Caco-2 (cell line): ENCODE measurements around the gene KDM4B. TPM values are rescaled to one million over a fixed set of nuclear protein-coding genes. Genes with fewer than 3 reads are reported as not detected.

Experiments used
- BruUV-seq: library from RNA; stranded (reverse); fragments of 400-500 nt; replicated peaks from 2 replicates; lab custom pipeline; 2021; lab: Mats Ljungman, UMichigan
- CTCF ChIA-PET: fragments of 300-600 bp; sonication (Branson Sonifier 250); formaldehyde crosslinking; loops from one replicate; lab custom pipeline; 2022; ENCODE audit warnings: antibody characterized with exemption; lab: Charles Lee
- POLR2A ChIA-PET: fragments of 300-600 bp; sonication (Branson Sonifier 250); formaldehyde crosslinking; loops from one replicate; lab custom pipeline; 2022; ENCODE audit warnings: antibody characterized with exemption; lab: Charles Lee
- DNase-seq, 2 experiments: peaks; one replicate each; pipeline versions ENCODE4 v3.0.0 to v3.0.0-alpha.2; 2020 to 2022
- H3K27me3 ChIP-seq: replicated peaks from 2 replicates; pipeline ENCODE4 v1.6.0; 2011; ENCODE audit warnings: low read length; ENCODE audit not compliant: control insufficient read depth, insufficient read depth
- H3K36me3 ChIP-seq: 2 replicates; pipeline ENCODE4 v1.5.1; 2011; ENCODE audit warnings: low read length; ENCODE audit not compliant: control insufficient read depth, insufficient read depth
- H3K4me1 ChIP-seq: fragments of 250-450 bp; sonication (Bioruptor Pico); 2 replicates; pipeline ENCODE4 v1.5.1; 2020; ENCODE audit warnings: mild to moderate bottlenecking
- H3K4me3 ChIP-seq: 2 replicates; pipeline ENCODE4 v1.5.1; 2011; ENCODE audit warnings: low read depth, mild to moderate bottlenecking, control low read depth, low read length
- H3K9me3 ChIP-seq: fragments of 250-450 bp; sonication (Bioruptor Pico); 2 replicates; pipeline ENCODE4 v1.5.1; 2020; ENCODE audit warnings: mild to moderate bottlenecking, moderate library complexity
- H3K27ac Mint-ChIP-seq: one replicate; pipeline ENCODE4 v1.8.0; 2022; ENCODE audit warnings: mixed read lengths; ENCODE audit not compliant: unreplicated experiment
- H3K27me3 Mint-ChIP-seq: one replicate; pipeline ENCODE4 v1.8.0; 2022; ENCODE audit warnings: mixed read lengths; ENCODE audit not compliant: insufficient read depth, unreplicated experiment
- H3K36me3 Mint-ChIP-seq: one replicate; pipeline ENCODE4 v1.8.0; 2022; ENCODE audit warnings: mild to moderate bottlenecking, mixed read lengths; ENCODE audit not compliant: insufficient read depth, unreplicated experiment
- H3K4me1 Mint-ChIP-seq: one replicate; pipeline ENCODE4 v1.8.0; 2022; ENCODE audit warnings: low read depth, mixed read lengths; ENCODE audit not compliant: unreplicated experiment
- H3K4me3 Mint-ChIP-seq: one replicate; pipeline ENCODE4 v1.8.0; 2022; ENCODE audit warnings: mild to moderate bottlenecking, moderate library complexity, mixed read lengths; ENCODE audit not compliant: unreplicated experiment
- H3K9me3 Mint-ChIP-seq: one replicate; pipeline ENCODE4 v1.8.0; 2022; ENCODE audit warnings: mixed read lengths; ENCODE audit not compliant: unreplicated experiment
- intact Hi-C: fragments of 100-400 bp; cut with micrococcal nuclease; formaldehyde crosslinking; loops from one replicate; pipeline ENCODE4 v1.10.0; 2022; ENCODE audit not compliant: unreplicated experiment
- total RNA-seq: library from RNA; stranded (reverse); gene quantifications from 2 replicates; pipeline ENCODE4 v1.2.3, GENCODE V29; 2022
- TF ChIP-seq, protein P1 (sequence below), 2 experiments: fragments of 200-600 bp in 1 of 2; IDR thresholded peaks; 1 replicate in 1 of 2; 2 replicates in 1 of 2; pipeline versions ENCODE4 v1.5.1 to v1.8.0; 2011 to 2022; ENCODE audit warnings: antibody characterized with exemption in 1 of 2, control low read depth in 1 of 2, inconsistent platforms in 1 of 2, low read depth in 1 of 2, low read length in 1 of 2, mild to moderate bottlenecking in 1 of 2, moderate library complexity in 1 of 2; ENCODE audit not compliant: insufficient read depth in 1 of 2, severe bottlenecking in 1 of 2, unreplicated experiment in 1 of 2

KDM4B gene
- total RNA-seq, 1 experiment from 2014 or later = 27.4 TPM

DNA sequence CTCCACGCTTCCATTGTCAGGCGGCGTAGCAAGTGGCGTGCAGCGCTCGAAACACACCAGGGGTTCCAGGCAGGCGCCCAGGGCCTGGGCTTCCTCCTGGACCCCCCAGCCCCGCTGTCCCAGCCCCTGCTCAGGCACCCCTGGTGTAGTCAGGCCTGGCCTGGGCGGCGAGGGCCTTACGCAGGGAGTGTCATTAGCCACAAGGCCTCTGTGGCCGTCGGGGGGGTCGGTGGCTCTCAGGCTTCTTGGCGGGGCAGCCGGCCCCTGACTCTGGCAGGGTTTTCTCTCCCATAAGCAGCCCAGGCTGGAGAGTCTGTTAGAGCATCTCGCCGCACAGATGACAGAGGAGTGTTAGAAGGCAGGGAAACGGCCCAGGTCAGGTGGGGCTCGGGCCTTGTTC is 116.7 kb downstream of the KDM4B start:
- H3K27me3 Mint-ChIP-seq = no peaks in the 10 kb centered on the region
- peaks cover 15% of the 10 kb centered on the region for H3K36me3 Mint-ChIP-seq
- DNase-seq = no peak
- no peaks in the 10 kb centered on the region for H3K9me3 Mint-ChIP-seq
- BruUV-seq = no TSS peak
- no peak overlapping the region for H3K4me3 Mint-ChIP-seq
- intact Hi-C loops = no loop called here
- Histone ChIP-seq H3K9me3 (no peaks in the 10 kb centered on the region), H3K36me3 (0 out of 2 replicates have a peak, but pooled peaks cover 2% of the 10 kb centered on the region), H3K4me1 (no peaks in the 10 kb centered on the region), H3K27me3 (no peaks in the 10 kb centered on the region), H3K4me3 (no peak overlapping the region)
- ChIA-PET POLR2A (no interaction called here), CTCF (no interaction called here)
- TF ChIP-seq, protein P1, sequence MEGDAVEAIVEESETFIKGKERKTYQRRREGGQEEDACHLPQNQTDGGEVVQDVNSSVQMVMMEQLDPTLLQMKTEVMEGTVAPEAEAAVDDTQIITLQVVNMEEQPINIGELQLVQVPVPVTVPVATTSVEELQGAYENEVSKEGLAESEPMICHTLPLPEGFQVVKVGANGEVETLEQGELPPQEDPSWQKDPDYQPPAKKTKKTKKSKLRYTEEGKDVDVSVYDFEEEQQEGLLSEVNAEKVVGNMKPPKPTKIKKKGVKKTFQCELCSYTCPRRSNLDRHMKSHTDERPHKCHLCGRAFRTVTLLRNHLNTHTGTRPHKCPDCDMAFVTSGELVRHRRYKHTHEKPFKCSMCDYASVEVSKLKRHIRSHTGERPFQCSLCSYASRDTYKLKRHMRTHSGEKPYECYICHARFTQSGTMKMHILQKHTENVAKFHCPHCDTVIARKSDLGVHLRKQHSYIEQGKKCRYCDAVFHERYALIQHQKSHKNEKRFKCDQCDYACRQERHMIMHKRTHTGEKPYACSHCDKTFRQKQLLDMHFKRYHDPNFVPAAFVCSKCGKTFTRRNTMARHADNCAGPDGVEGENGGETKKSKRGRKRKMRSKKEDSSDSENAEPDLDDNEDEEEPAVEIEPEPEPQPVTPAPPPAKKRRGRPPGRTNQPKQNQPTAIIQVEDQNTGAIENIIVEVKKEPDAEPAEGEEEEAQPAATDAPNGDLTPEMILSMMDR (IDR thresholded peaks at IDR 0.05; ENCODE audit: insufficient read depth in 1 of 2, low read depth in 1 of 2, low read length in 1 of 2, severe bottlenecking in 1 of 2, unreplicated experiment in 1 of 2) = no peak
- no peak overlapping the region for H3K27ac Mint-ChIP-seq
- no peaks in the 10 kb centered on the region for H3K4me1 Mint-ChIP-seq

DNA sequence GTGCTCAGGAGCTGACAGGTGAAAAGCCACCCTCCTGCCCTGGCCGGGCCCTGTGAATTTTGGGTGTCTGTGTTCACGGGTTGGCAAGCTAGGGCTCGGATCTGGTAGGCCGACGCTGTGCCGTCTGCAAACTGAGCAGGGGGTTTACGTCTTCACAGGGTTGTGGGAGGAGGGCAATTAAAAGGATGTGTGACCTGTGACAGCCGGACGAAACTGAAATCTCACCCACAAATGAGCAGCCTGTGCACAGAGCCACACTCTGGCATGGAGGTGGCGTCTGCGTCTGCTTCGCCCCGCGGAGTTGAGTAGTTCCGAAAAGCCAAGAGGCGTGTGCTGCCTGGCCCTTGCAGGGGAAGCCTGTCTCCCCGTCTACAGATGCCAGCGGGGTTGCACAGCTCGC is 117.3 kb downstream of the KDM4B start:
- intact Hi-C loops = no loop called here
- no peak overlapping the region for H3K27ac Mint-ChIP-seq

DNA sequence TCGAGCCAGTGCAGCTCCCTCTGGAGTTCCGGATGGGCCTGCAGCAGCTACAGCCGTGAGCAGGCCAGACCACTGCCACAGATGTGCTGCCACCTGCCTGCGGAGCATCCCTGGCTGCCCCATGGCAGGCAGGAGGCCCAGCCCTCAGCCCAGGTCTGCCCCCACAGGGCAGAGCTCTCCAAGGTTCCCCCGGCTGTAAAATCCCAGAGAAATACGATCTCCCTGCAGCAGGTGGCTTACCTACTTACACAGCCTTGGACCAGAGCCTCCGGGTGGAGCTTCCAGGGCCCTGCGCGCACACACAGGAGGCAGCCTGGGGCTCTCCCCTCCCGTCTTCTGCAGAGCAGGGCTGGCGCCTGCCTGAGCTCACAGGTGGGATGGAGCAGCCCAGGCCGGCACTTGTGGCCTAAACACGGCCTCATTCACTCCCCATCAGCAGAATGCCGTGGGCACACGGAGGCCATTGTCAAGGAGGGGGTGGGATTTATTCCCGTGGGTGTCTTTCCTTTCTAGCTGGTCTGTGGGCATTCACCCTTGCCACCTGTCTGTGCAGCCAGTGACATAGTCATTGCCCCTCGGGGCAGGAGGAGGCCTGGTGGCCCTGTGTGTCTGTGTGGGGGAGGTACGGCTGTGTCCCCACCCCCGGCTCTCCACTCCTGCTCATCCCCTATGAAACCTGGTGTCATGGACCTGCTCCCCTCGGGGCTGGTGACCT is 118.0 kb downstream of the KDM4B start:
- H3K27me3 Mint-ChIP-seq = no peaks in the 10 kb centered on the region
- H3K4me3 ChIP-seq = no peak overlapping the region
- DNase-seq = no peak
- ChIA-PET CTCF (interaction anchor here (0.7 kb wide), 1 partner anchor 41 kb away, joined by 4 read pairs; no protein-coding TSS in a partner anchor), POLR2A (no interaction called here)
- no peaks in the 10 kb centered on the region for H3K9me3 ChIP-seq
- intact Hi-C loops = no loop called here
- BruUV-seq = no TSS peak
- TF ChIP-seq, protein P1 (IDR thresholded peaks at IDR 0.05; ENCODE audit: insufficient read depth in 1 of 2, low read depth in 1 of 2, low read length in 1 of 2, severe bottlenecking in 1 of 2, unreplicated experiment in 1 of 2) = no peak
- no peak overlapping the region for H3K4me3 Mint-ChIP-seq
- H3K4me1 Mint-ChIP-seq = no peaks in the 10 kb centered on the region
- H3K9me3 Mint-ChIP-seq = no peaks in the 10 kb centered on the region
- H3K27me3 ChIP-seq = no peaks in the 10 kb centered on the region
- no peaks in the 10 kb centered on the region for H3K4me1 ChIP-seq
- no peak overlapping the region for H3K27ac Mint-ChIP-seq
- peaks cover 11% of the 10 kb centered on the region for H3K36me3 Mint-ChIP-seq
- H3K36me3 ChIP-seq = 0 out of 2 replicates have a peak, but pooled peaks cover 2% of the 10 kb centered on the region

More for the DNA sequence above, 117.3 kb downstream of the KDM4B start:
- Mint-ChIP-seq H3K9me3 (no peaks in the 10 kb centered on the region), H3K36me3 (peaks cover 11% of the 10 kb centered on the region), H3K27me3 (no peaks in the 10 kb centered on the region), H3K4me3 (no peak overlapping the region), H3K4me1 (no peaks in the 10 kb centered on the region)
- Histone ChIP-seq H3K9me3 (no peaks in the 10 kb centered on the region), H3K27me3 (no peaks in the 10 kb centered on the region), H3K4me1 (no peaks in the 10 kb centered on the region), H3K4me3 (no peak overlapping the region), H3K36me3 (0 out of 2 replicates have a peak, but pooled peaks cover 2% of the 10 kb centered on the region)
- POLR2A ChIA-PET = no interaction called here
- TF ChIP-seq, protein P1 (IDR thresholded peaks at IDR 0.05; ENCODE audit: insufficient read depth in 1 of 2, low read depth in 1 of 2, low read length in 1 of 2, severe bottlenecking in 1 of 2, unreplicated experiment in 1 of 2) = no peak
- CTCF ChIA-PET = interaction anchor here (0.7 kb wide), 1 partner anchor 40 kb away, joined by 4 read pairs; no protein-coding TSS in a partner anchor
- BruUV-seq = no TSS peak
- DNase-seq = no peak
